Uterus (tissue), 4 donors: ENCODE data around the gene TFCP2L1. TPM values are rescaled to one million over a fixed set of nuclear protein-coding genes. Genes with fewer than 3 reads are reported as not detected.
A peak's percentile ranks its signal among the peaks of the same experiment; 100 is the strongest.
"Not testable (repeated sequence)": the region's sequence is repeated elsewhere in the genome, so short reads cannot be mapped to it uniquely, and the experiment has no call there.

ENCODE experiments used
- DNase-seq, 2 donors: peaks; one replicate each; pipeline ENCODE4 v3.0.0-alpha.2; 2019 to 2020
- H3K27ac ChIP-seq, 2 donors: fragments of 200-600 bp; sonication (generic); 1 replicate in 1 of 2; 2 replicates in 1 of 2; pipeline ENCODE4 v1.5.1; 2016 to 2018
- H3K27me3 ChIP-seq, 2 donors: fragments of 200-600 bp; sonication (generic); one replicate each; pipeline ENCODE4 v1.5.1; 2018 to 2019; ENCODE audit warnings: control low read depth in 1 of 2
- H3K36me3 ChIP-seq, 2 donors: fragments of 200-600 bp; sonication (generic); one replicate each; pipeline ENCODE4 v1.5.1; 2019; ENCODE audit warnings: control low read depth in 1 of 2
- H3K4me1 ChIP-seq, 2 donors: fragments of 200-600 bp; sonication (generic); one replicate each; pipeline ENCODE4 v1.5.1; 2018 to 2019; ENCODE audit warnings: control low read depth in 1 of 2
- H3K4me3 ChIP-seq, 2 donors: fragments of 200-600 bp; sonication (generic); 1 replicate in 1 of 2; 2 replicates in 1 of 2; pipeline ENCODE4 v1.5.1; 2018 to 2019; ENCODE audit warnings: mild to moderate bottlenecking in 1 of 2
- H3K9me3 ChIP-seq, 2 donors: fragments of 200-600 bp; sonication (generic); one replicate each; pipeline ENCODE4 v1.5.1; 2019; ENCODE audit warnings: control low read depth in 1 of 2
- CTCF ChIP-seq, 4 experiments: fragments of 200-600 bp in 2 of 4; fragments of 450-650 bp in 2 of 4; sonication (generic) in 2 of 4; IDR thresholded peaks; one replicate each; pipeline ENCODE4 v1.5.1; 2016 to 2019; ENCODE audit warnings: antibody characterized with exemption in 4 of 4, mild to moderate bottlenecking in 2 of 4, moderate library complexity in 1 of 4
- POLR2A ChIP-seq, 2 donors: fragments of 450-650 bp; IDR thresholded peaks; one replicate each; pipeline ENCODE4 v1.6.1; 2016; ENCODE audit warnings: antibody characterized with exemption in 2 of 2, mild to moderate bottlenecking in 1 of 2, moderate library complexity in 1 of 2
- intact Hi-C: fragments of 100-400 bp; cut with DNase I; formaldehyde crosslinking; loops from one replicate; pipeline ENCODE4 v1.15.1; 2023; ENCODE audit warnings: low total_unique reads
- total RNA-seq, 4 donors: library from RNA; depleted of rRNA in 3 of 4; stranded (reverse); fragments of >200 nt in 3 of 4; gene quantifications; one replicate each; pipeline versions ENCODE4 v1.1.0 to v1.2.4, GENCODE V29; 2014 to 2023
- donor health status: DM: yes; HTN: yes; CAD: no.

The TFCP2L1 gene
- 1 to 10 TPM in 2 of 4 donors, under 1 TPM in 2; under 0.01 to 6.2 (median 2.1) TPM for total RNA-seq

GRCh38 chr2:121284463-121285449 is at the start of gene TFCP2L1:
Gene TFCP2L1 (minus strand): TSS chr2:121285202. CDS start chr2:121285109, 93 bp downstream.
- no peaks in the 10 kb centered on the region for H3K36me3 ChIP-seq
- no peaks in the 10 kb centered on the region for H3K9me3 ChIP-seq
- intact Hi-C loops: no loop called here
- no peak within 1 kb of the TSS for H3K27ac ChIP-seq
- peaks cover 0 to 3% of the 10 kb centered on the region in 2 donors for H3K27me3 ChIP-seq
- H3K4me1 ChIP-seq: no peaks in the 10 kb centered on the region
- H3K4me3 ChIP-seq: no peak within 1 kb of the TSS
- TF ChIP-seq POLR2A (IDR thresholded peaks at IDR 0.05) (peak in 1 of 2 donors; percentile 40), CTCF (IDR thresholded peaks at IDR 0.05) (no peak)
- DNase-seq: no peak

- no peaks in the 10 kb centered on the region for H3K27me3 ChIP-seq
- no peak overlapping the region for H3K27ac ChIP-seq
- no peak for DNase-seq
Observed at GRCh38 chr2:121333834-121334558, 49.0 kb upstream of the TFCP2L1 start.

GRCh38 chr2:121333231-121333630 is 48.2 kb upstream of the TFCP2L1 start:
- Histone ChIP-seq H3K4me1 (no peaks in the 10 kb centered on the region), H3K9me3 (no peaks in the 10 kb centered on the region), H3K4me3 (no peak overlapping the region), H3K27ac (no peak overlapping the region), H3K27me3 (no peaks in the 10 kb centered on the region), H3K36me3 (no peaks in the 10 kb centered on the region)
- TF ChIP-seq POLR2A (IDR thresholded peaks at IDR 0.05) (no peak), CTCF (IDR thresholded peaks at IDR 0.05) (no peak)
- DNase-seq: no peak
- intact Hi-C loops: no loop called here

More at GRCh38 chr2:121333834-121334558, 49.0 kb upstream of the TFCP2L1 start:
- H3K4me3 ChIP-seq: no peak overlapping the region
- H3K36me3 ChIP-seq: no peaks in the 10 kb centered on the region
- TF ChIP-seq CTCF (IDR thresholded peaks at IDR 0.05) (no peak), POLR2A (IDR thresholded peaks at IDR 0.05) (no peak)
- intact Hi-C loops: no loop called here
- H3K4me1 ChIP-seq: no peaks in the 10 kb centered on the region
- no peaks in the 10 kb centered on the region for H3K9me3 ChIP-seq

GRCh38 chr2:121331324-121331723 is 46.3 kb upstream of the TFCP2L1 start:
- H3K27ac ChIP-seq, intact Hi-C loops, H3K4me1 ChIP-seq, H3K4me3 ChIP-seq, H3K36me3 ChIP-seq, H3K9me3 ChIP-seq, DNase-seq, H3K27me3 ChIP-seq: not testable (repeated sequence)

- H3K27ac ChIP-seq: no peak overlapping the region
- intact Hi-C loops: no loop called here
- TF ChIP-seq POLR2A (IDR thresholded peaks at IDR 0.05) (no peak), CTCF (IDR thresholded peaks at IDR 0.05) (no peak)
- H3K36me3 ChIP-seq: no peaks in the 10 kb centered on the region
- no peaks in the 10 kb centered on the region for H3K9me3 ChIP-seq
- no peaks in the 10 kb centered on the region for H3K27me3 ChIP-seq
- no peaks in the 10 kb centered on the region for H3K4me1 ChIP-seq
- H3K4me3 ChIP-seq: no peak overlapping the region
- no peak for DNase-seq
Observed at GRCh38 chr2:121330921-121331320, 45.9 kb upstream of the TFCP2L1 start.
